K562 (cell line): ENCODE measurements around the gene FOXN1. TPM values are rescaled to one million over a fixed set of nuclear protein-coding genes. Genes with fewer than 3 reads are reported as not detected.

Experiments used
- ATAC-seq: fragments of 200-7000 bp; cut with Tn5 transposase; 3 replicates; pipeline ENCODE4 v1.9.1; 2020; ENCODE audit warnings: moderate library complexity
- BruUV-seq: library from RNA; stranded (reverse); fragments of 400-500 nt; replicated peaks from 2 replicates; lab custom pipeline; 2021; lab: Mats Ljungman, UMichigan
- CTCF ChIA-PET: fragments of 300-600 bp; formaldehyde crosslinking; extraction: SDS; loops from one replicate; lab custom pipeline; 2021; ENCODE audit warnings: low intra/inter-chr PET ratio; lab: Yijun Ruan, JAX
- POLR2A ChIA-PET: fragments of 300-600, 350-650 bp; sonication (Branson Sonifier 250); formaldehyde crosslinking; extraction: SDS; loops from one replicate; lab custom pipeline; 2021; ENCODE audit warnings: antibody characterized with exemption, inconsistent platforms; lab: Yijun Ruan, JAX
- DNase-seq, 4 experiments: peaks; one replicate each; pipeline versions ENCODE4 v3.0.0 to v3.0.0-alpha.2; 2011 to 2018; ENCODE audit warnings: low spot score in 3 of 4, mixed read lengths in 3 of 4; ENCODE audit errors: extremely low read depth in 1 of 4
- FAIRE-seq: peaks from 2 replicates; lab custom pipeline; 2011; peaks lifted over from hg19 to GRCh38; lab: Jason Lieb, UNC
- H2AFZ ChIP-seq: 2 replicates; pipeline ENCODE4 v1.6.0; 2011; ENCODE audit warnings: low read depth, low read length, control low read depth, inconsistent platforms
- H3K27ac ChIP-seq: fragments of 200-600 bp; 3 replicates; pipeline ENCODE4 v1.8.0; 2011; ENCODE audit warnings: low read depth, mild to moderate bottlenecking, control low read depth, inconsistent platforms, low read length, moderate library complexity, mixed read lengths; ENCODE audit errors: extremely low read depth
- H3K27me3 ChIP-seq, 2 experiments: fragments of 300-600 bp in 1 of 2; 2 replicates in 1 of 2; 3 replicates in 1 of 2; pipeline versions ENCODE4 v1.6.0 to v1.8.0; 2011; ENCODE audit warnings: inconsistent platforms in 2 of 2, low read length in 2 of 2, mild to moderate bottlenecking in 1 of 2, mixed read lengths in 1 of 2, moderate library complexity in 1 of 2; ENCODE audit not compliant: control insufficient read depth in 2 of 2, insufficient read depth in 2 of 2
- H3K36me3 ChIP-seq: fragments of 300-600 bp; 3 replicates; pipeline ENCODE4 v1.8.0; 2011; ENCODE audit warnings: mild to moderate bottlenecking, low read length, inconsistent platforms; ENCODE audit not compliant: control insufficient read depth, insufficient read depth
- H3K4me1 ChIP-seq, 2 experiments: fragments of 200-600 bp in 1 of 2; replicated peaks in 1 of 2; 2 replicates in 1 of 2; 3 replicates in 1 of 2; pipeline versions ENCODE4 v1.5.1 to v1.8.0; 2011; ENCODE audit warnings: inconsistent platforms in 2 of 2, low read length in 2 of 2, mild to moderate bottlenecking in 1 of 2, mixed read lengths in 1 of 2, moderate library complexity in 1 of 2; ENCODE audit not compliant: control insufficient read depth in 2 of 2, insufficient read depth in 2 of 2
- H3K4me2 ChIP-seq: 2 replicates; pipeline ENCODE4 v1.6.1; 2011; ENCODE audit warnings: low read length, control low read depth, inconsistent platforms, mixed read lengths; ENCODE audit not compliant: insufficient read depth
- H3K4me3 ChIP-seq: fragments of 200-600 bp; sonication (generic), shearing (Covaris generic); 2 replicates; pipeline ENCODE4 v1.5.1; 2016; ENCODE audit warnings: control low read depth, inconsistent platforms
- H3K79me2 ChIP-seq: fragments of 200-600 bp; 3 replicates; pipeline ENCODE4 v1.8.0; 2011; ENCODE audit warnings: low read length, inconsistent platforms; ENCODE audit not compliant: control insufficient read depth, insufficient read depth
- H3K9ac ChIP-seq, 2 experiments: 2 replicates each; pipeline versions ENCODE4 v1.6.0 to v1.6.1; 2011; ENCODE audit warnings: low read depth in 2 of 2, low read length in 2 of 2, control low read depth in 1 of 2, inconsistent platforms in 1 of 2, mild to moderate bottlenecking in 1 of 2, mixed read lengths in 1 of 2; ENCODE audit not compliant: insufficient read depth in 1 of 2
- H3K9me1 ChIP-seq: one replicate; pipeline ENCODE4 v1.6.0; 2011; ENCODE audit warnings: inconsistent platforms, mild to moderate bottlenecking, low read length, moderate library complexity; ENCODE audit not compliant: control insufficient read depth, insufficient read depth
- H3K9me3 ChIP-seq: replicated peaks from 2 replicates; pipeline ENCODE4 v1.5.1; 2011; ENCODE audit warnings: low read depth, low read length, inconsistent platforms; ENCODE audit not compliant: control insufficient read depth, insufficient read depth
- H4K20me1 ChIP-seq: replicated peaks from 2 replicates; pipeline ENCODE4 v1.6.1; 2011; ENCODE audit warnings: low read length, inconsistent platforms, mixed read lengths; ENCODE audit not compliant: control insufficient read depth, insufficient read depth
- C11orf30 ChIP-seq: fragments of 450-650 bp; IDR thresholded peaks from 2 replicates; pipeline ENCODE4 v1.6.1; 2016; ENCODE audit warnings: low read depth, mild to moderate bottlenecking
- DPF2 ChIP-seq: fragments of 450-650 bp; IDR thresholded peaks from 2 replicates; pipeline ENCODE4 v1.6.1; 2016
- MAFF ChIP-seq: IDR thresholded peaks from 2 replicates; pipeline ENCODE4 v1.6.1; 2012; ENCODE audit warnings: low read length, improper control_type of control experiment
- MAFG ChIP-seq: fragments of 450-650 bp; conservative IDR thresholded peaks from 2 replicates; pipeline ENCODE4 v1.6.1; 2016; ENCODE audit warnings: missing genetic modification characterization, missing compliant biosample characterization
- NEUROD1 ChIP-seq: fragments of 150-350 bp; IDR thresholded peaks from 2 replicates; pipeline ENCODE4 v1.6.1; 2014; ENCODE audit warnings: borderline replicate concordance, low read length, low read depth; ENCODE audit not compliant: partially characterized antibody
- NFE2 ChIP-seq: IDR thresholded peaks from 2 replicates; pipeline ENCODE4 v1.6.1; 2014; ENCODE audit warnings: antibody characterized with exemption, low read depth
- RFX7 ChIP-seq: fragments of 250-450 bp; sonication (Bioruptor Pico); IDR thresholded peaks from 2 replicates; pipeline ENCODE4 v1.5.1; 2021; ENCODE audit warnings: mild to moderate bottlenecking
- SMARCE1 ChIP-seq: fragments of 450-650 bp; IDR thresholded peaks from 2 replicates; pipeline ENCODE4 v1.7.1; 2016; ENCODE audit warnings: mild to moderate bottlenecking
- ZBTB40 ChIP-seq, 2 experiments: fragments of 450-650 bp in 1 of 2; sonication (generic) in 1 of 2; formaldehyde crosslinking in 1 of 2; IDR thresholded peaks; 2 replicates each; pipeline versions ENCODE4 v1.7.1 to v1.9.0; 2016 to 2022; ENCODE audit warnings: inconsistent platforms in 1 of 2, mild to moderate bottlenecking in 1 of 2, missing genetic modification reagents in 1 of 2
- ZNF224 ChIP-seq: sonication (generic); formaldehyde crosslinking; IDR thresholded peaks from 2 replicates; pipeline ENCODE4 v1.8.0; 2022; ENCODE audit warnings: mild to moderate bottlenecking, missing genetic modification reagents
- ZNF316 ChIP-seq: fragments of 450-650 bp; IDR thresholded peaks from 2 replicates; pipeline ENCODE4 v1.6.1; 2016
- WGBS: fragments of 100-300 bp; shearing (Covaris generic); methylation state at CpG from one replicate; pipeline ENCODE4 v1.1.6; 2016; ENCODE audit warnings: low coverage, mixed read lengths; ENCODE audit not compliant: insufficient coverage; ENCODE audit errors: missing lambda C conversion rate; 5-methylcytosine and 5-hydroxymethylcytosine counted together
- in situ Hi-C: fragments of 300-500 bp; cut with MboI; formaldehyde crosslinking; loops from 4 replicates; pipeline ENCODE4 v1.15.0; 2018; ENCODE audit warnings: inconsistent platforms, mixed read lengths
- intact Hi-C: fragments of 100-400 bp; cut with micrococcal nuclease; formaldehyde crosslinking; loops from 2 replicates; pipeline ENCODE4 v1.14.2; 2022
- polyA plus RNA-seq, 8 experiments: library from polyadenylated mRNA; depleted of rRNA in 4 of 8; stranded (reverse) in 5 of 8; unstranded in 3 of 8; fragments of >200 nt; fragmentation: Nextera tagmentation in 2 of 8; fragmentation: Illumina TruSeq in 1 of 8; extraction: Ambion mirVana in 2 of 8; extraction: Trizol in 1 of 8; gene quantifications; 2 replicates each; pipeline versions ENCODE4 v1.2.1 to v1.2.3, GENCODE V29; 2011 to 2014; ENCODE audit warnings: inconsistent platforms in 1 of 8, missing spikeins in 1 of 8
- total RNA-seq, 7 experiments: library from RNA; depleted of rRNA in 6 of 7; stranded (reverse); fragments of >200 nt in 6 of 7; fragmentation: Illumina TruSeq in 2 of 7; extraction: Trizol in 2 of 7; gene quantifications; 2 replicates each; pipeline versions ENCODE4 v1.2.1 to v1.2.3, GENCODE V29; 2011 to 2021; ENCODE audit warnings: low replicate concordance in 1 of 7

Gene FOXN1
- total and polyA plus RNA-seq, 9 of the 15 experiments (the other 6 are each of a cell fraction or from before 2014, with no cell fraction given), result not detected

GRCh38 chr17:28569446-28569845 is 63.3 kb downstream of the FOXN1 start:
- no peak for ATAC-seq
- no peak overlapping the region for H2AFZ ChIP-seq
- WGBS, result 19% methylated on average over 1 of the region's 1 CpG
- in situ Hi-C loops (no loop called here), intact Hi-C loops (no loop called here)
- CTCF ChIA-PET, result no interaction called here
- peak overlapping the region; percentile 82 for H3K4me3 ChIP-seq
- H3K36me3 ChIP-seq, result peaks cover 59% of the 10 kb centered on the region
- H3K27ac ChIP-seq, result peak overlapping the region; percentile 74
- no peaks in the 10 kb centered on the region for H3K27me3 ChIP-seq
- POLR2A ChIA-PET, result interaction anchor here (0.8 to 3.4 kb wide), 5 partner anchors 8 to 150 kb away, joined by 3 to 14 read pairs (median 4); partner anchors contain the start of gene RPL23A
- TF ChIP-seq NFE2 (peak; percentile 88), SMARCE1 (0 out of 2 replicates have a peak, but pooled peaks have one; percentile 33), ZBTB40 (IDR thresholded peaks at IDR 0.05) (no peak), ZBTB40 (CRISPR knock-in tag; IDR thresholded peaks at IDR 0.05) (no peak), MAFF (peak; percentile 48), ZNF316 (peak; percentile 76), DPF2 (0 out of 2 replicates have a peak, but pooled peaks have one; percentile 26), MAFG (tag) (peak; percentile 69; the same call in 1 of the 2 replicates), ZNF224 (CRISPR knock-in tag) (no peak), RFX7 (no peak), C11orf30 (peak; percentile 80), NEUROD1 (no peak)
- H3K4me2 ChIP-seq, result peak overlapping the region; percentile 85
- H3K4me1 ChIP-seq, result peaks cover 15 to 18% of the 10 kb centered on the region in 2 experiments; a peak in 4 of 5 replicates
- H3K9me1 ChIP-seq, result peaks cover 7% of the 10 kb centered on the region
- TSS peak; percentile 52 for BruUV-seq
- peak overlapping the region; percentile 77 to 80 for H3K9ac ChIP-seq
- peak; percentile 62 for FAIRE-seq
- peaks cover 73% of the 10 kb centered on the region for H3K79me2 ChIP-seq
- H4K20me1 ChIP-seq, result no peaks in the 10 kb centered on the region
- DNase-seq, result peak in 1 of 4 experiments; percentile 54
- no peaks in the 10 kb centered on the region for H3K9me3 ChIP-seq
